Activated T-cell treated with anti-CD3 and anti-CD28 coated beads, Interleukin-2, amount 50 U/mL, for 1 hour (primary cell): ENCODE data around the gene MGAM2.
"Not testable (repeated sequence)": the region's sequence is repeated elsewhere in the genome, so short reads cannot be mapped to it uniquely, and the experiment has no call there.

Experiments
- DNase-seq: peaks from one replicate; pipeline ENCODE4 v3.0.0-alpha.2; 2020

Gene MGAM2

DNA sequence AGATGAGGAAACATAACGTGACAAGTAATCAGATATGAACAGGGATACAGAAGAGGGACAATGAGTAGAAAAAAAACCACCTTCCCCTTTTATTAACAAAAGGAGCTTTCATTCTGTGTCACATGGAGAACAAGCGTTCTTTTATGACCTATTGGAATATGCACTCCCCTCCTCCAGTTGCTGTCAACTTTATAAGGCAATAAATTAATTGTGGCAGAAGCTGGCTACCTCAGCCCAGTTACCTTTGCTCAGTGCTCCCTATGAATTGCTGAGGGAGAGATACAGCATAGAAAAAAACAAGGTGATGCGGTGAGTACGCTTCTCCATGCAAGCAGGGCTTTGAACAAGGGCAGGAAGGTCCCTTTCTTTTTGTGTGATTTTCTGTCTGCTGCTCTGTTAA is at the start of gene MGAM2:
MGAM2 (plus strand) TSS at position 220 of the 400 bp plus-strand sequence. CDS start 5,156 bp downstream, outside the sequence.
- no peak for DNase-seq

DNA sequence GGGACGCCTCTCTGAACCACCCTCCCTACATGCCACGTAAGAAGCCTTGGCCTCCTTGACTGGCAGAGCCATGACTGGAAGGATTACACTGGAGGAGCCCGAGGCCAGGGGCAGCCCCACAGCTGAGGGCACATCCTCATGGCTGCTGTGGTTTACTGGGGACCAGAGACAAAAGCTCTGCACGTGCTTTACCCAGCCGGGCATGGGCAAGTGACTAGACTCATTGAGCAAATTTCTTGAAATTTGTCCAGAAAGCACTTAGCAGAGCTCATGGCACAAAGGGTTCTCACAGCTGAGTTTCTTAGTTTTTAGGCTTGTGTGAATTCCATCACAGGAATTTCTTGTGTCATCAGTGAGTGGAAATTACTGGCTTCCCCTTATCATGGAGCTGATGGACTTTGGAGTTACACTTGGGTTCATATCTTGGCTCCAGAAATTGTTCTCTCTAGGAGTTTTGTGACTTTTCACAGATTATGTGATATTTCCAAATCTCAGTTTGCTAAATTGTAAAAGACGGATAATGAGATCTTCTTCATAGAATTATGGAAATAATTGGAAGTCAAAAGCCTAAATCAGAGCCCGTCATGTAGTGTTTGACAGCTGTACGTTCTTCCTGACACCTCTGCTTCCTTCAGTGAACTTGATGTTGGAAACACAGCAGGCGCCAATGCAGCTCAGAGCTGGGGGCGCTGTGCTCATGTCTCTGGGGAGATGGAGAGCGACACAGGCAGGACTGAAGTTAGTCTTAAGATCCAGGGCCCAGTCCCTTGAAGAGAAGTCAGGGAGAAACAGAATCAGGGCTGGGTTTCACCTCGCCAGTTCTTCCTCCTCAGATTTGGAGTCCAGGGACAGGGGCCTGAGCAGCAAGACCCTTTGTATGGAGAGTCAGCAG is 47.7 kb upstream of the MGAM2 start:
- DNase-seq, result no peak

DNA sequence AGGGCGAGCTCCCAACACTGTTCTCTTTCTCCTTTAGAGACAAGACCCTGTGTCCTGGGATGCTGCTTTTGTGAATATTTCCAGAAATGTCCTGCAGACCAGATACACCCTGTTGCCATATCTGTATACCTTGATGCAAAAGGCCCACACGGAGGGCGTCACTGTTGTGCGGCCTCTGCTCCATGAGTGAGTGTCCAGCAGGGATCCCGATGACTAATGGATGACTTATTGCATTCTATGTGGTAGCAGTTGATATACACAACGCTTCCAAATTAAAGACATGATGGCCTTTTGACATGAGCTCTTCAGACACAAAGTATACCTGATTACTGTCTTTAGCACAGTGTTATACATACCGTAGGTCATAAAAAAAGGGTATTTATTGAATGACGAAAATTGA is 45.0 kb upstream of the MGAM2 start:
- DNase-seq, result no peak

- no peak for DNase-seq
Observed at GRCh38 chr7:142077762-142078161, 33.8 kb upstream of the MGAM2 start.

GRCh38 chr7:142083605-142084004 is 27.9 kb upstream of the MGAM2 start:
- DNase-seq, result no peak

DNA sequence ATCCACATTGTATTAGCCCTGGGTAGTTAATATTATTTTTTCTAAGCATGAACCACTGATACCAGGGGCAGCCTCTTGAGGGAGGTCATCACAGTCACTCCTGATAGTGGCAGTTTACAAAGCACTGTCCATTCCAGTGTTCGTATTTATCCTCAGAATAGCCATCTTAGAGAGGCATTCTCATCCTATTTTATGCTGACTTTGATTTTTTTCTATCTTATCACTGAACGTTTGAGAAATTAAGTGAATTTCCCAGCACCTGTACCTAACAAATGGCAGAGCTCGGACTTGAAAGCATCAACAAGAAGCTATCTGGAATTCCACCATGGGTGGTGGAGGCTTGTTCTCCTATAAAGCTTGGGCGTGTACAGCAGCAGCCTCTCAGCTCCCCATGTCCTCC is 26.1 kb upstream of the MGAM2 start:
- no peak for DNase-seq

DNA sequence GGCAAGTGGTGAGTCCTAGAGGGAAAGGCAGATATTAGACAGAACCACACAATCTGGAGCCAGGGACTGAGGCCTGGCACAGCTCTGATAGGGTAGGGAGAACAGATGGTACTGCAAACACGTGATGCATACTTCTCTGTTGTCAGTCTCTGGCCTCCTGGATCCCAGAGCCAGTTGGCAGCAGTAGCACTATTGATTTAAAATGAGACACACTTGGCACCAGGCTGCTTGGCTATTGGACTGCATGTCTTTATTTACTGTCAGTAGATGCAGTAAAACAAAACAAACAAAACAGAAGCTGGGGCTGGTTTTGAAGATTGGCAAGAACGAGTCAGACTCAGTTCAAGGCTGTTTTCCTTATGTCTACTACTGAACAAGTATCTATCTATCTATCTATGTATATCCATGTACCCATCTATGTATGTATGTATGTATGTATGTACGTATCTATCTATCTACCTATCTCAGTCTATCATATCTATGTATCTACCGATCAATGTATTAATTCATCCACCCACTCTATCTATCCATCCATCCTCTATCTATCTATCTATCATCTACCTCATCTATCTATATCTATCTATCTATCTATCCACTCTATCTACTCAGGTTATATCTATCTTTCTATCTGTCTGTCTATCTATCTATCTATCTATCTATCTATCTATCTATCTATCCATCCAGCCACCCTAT is 23.4 kb upstream of the MGAM2 start:
- DNase-seq, result no peak

GRCh38 chr7:142089035-142089434 is 22.5 kb upstream of the MGAM2 start:
- no peak for DNase-seq

- DNase-seq, result no peak
Observed at GRCh38 chr7:142091961-142092360, 19.6 kb upstream of the MGAM2 start.

DNA sequence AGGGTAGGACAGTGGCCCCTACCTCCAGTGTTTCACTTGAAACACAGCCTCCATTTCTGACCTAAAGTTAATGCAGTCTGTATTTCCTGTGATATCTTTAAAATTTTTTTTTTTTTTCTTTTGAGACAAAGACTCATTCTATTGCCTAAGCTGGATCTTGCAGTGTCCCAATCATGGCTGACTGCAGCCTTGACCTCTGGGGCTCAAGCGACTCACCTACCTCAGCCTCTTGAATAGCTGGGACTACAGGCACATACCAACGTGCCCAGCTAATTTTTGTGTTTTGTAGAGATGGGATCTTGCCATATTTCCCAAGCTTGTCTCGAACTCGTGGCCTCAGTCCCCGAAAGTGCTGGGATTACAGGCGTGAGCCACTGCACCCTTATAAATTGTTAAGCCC is 16.7 kb upstream of the MGAM2 start:
- DNase-seq, result no peak

DNA sequence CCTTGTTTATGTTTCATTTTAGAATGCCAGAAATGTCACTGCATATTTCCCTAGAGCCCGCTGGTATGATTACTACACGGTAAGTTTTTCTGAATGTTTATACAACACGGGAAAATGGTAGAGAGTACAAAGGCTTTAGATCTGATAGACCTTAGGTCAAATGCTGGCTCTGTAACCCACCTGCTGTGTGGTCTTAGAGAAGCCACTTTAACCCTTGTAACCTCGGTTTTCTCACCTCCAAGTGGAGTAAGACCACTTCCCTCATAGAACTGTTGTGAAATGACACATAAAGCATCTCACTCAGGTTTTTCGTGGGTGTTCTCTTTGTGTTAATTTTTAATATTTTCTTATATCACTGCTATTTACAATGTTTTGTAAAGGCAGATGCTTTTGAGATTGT is 13.9 kb upstream of the MGAM2 start:
- no peak for DNase-seq

- DNase-seq, result no peak
Observed at GRCh38 chr7:142098004-142098403, 13.5 kb upstream of the MGAM2 start.

DNA sequence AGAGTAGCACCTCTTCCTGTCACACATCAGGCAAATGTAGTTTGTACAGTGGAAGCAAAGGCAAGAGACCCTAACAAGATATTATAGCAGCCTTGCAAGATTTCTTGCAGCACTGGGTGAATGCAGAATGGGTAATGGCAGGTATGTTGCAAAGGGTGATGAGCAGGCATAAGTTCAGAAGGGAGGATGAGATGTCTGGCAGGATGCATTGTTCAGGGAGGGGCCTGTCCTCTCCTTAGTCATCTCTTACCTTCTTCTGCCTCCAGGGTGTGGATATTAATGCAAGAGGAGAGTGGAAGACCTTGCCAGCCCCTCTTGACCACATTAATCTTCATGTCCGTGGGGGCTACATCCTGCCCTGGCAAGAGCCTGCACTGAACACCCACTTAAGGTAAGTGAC is 12.2 kb upstream of the MGAM2 start:
- not testable (repeated sequence) for DNase-seq

- no peak for DNase-seq
Observed at GRCh38 chr7:142100634-142101033, 10.9 kb upstream of the MGAM2 start.

DNA sequence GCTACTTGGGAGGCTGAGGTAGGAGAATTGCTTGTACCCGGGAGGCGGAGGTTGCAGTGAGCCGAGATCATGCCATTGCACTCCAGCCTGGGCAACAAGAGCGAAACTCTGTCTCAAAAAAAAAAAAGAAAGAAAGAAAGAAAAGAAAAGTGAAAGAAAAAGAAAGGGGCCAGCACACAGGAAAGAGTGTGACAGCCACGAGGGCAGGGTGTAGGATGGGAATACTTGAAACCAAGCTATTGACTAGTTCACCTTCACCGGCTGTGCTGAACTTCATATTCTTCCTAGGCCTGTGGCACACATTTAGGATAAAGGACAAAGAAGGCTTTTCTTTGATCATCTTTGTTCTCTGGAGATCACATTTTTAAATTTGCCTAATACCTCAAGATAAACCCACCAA is 9.7 kb upstream of the MGAM2 start:
- not testable (repeated sequence) for DNase-seq

GRCh38 chr7:142104550-142105527 is 6.7 kb upstream of the MGAM2 start:
- DNase-seq, result no peak

GRCh38 chr7:142108728-142109505 is 2.6 kb upstream of the MGAM2 start:
- no peak for DNase-seq

GRCh38 chr7:142110098-142110497 is 1.4 kb upstream of the MGAM2 start:
- DNase-seq, result no peak

- DNase-seq, result no peak
Observed at GRCh38 chr7:142110638-142111037, 880 bp upstream of the MGAM2 start.

DNA sequence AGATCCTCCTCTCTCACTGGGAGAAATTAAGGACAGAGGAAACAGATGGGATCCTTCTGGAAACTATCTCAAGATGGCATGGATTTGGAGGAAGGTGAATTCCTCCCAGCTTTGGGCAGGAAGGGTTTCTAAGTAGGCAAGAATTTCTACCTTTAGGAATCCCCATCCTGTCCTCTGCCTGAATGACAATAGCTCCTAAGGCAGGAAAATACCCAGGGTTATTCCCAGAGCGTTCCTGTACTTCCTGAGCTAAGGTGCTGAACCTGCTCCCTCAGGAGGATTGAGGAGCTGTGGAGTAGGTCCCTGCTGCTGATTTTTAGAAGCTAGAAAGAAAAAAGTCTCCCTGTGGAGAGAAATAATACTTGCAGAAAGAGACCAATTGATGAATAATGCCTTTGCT is 568 bp downstream of the MGAM2 start:
- no peak for DNase-seq

DNA sequence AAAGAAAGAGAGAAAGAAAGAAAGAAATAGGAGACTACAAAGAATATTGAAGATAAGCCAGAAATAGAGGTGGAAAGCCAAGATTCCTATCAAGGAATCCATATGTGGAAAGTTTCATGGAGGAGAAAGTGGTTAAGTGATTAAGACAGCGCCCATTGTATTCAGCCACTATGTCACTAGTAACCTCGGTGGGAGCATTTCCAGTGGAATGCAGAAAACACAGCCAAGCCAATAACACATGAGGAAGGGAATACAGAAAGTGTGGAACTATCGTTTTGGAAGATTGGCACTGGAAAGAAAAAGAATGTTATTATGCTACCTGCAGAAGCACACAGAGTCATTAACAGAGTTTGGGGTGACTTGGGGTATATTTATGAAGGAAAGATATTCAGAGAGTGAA is 2.7 kb downstream of the MGAM2 start:
- DNase-seq, result no peak

GRCh38 chr7:142120524-142120923 is 9.0 kb downstream of the MGAM2 start:
- no peak for DNase-seq
